Activated T-cell treated with anti-CD3 and anti-CD28 coated beads, Interleukin-2, amount 50 U/mL, for 4 hours (primary cell): Measurements from ENCODE around the gene CAPZA1. TPM values are rescaled to one million over a fixed set of nuclear protein-coding genes. Genes with fewer than 3 reads are reported as not detected.

Experiments used
- ATAC-seq, 2 donors: fragments of 200-7000 bp; cut with Tn5 transposase; one replicate each; pipeline ENCODE4 v1.10.0; 2021
- DNase-seq: peaks from one replicate; pipeline ENCODE4 v3.0.0-alpha.2; 2020
- H3K27me3 Mint-ChIP-seq: one replicate; pipeline ENCODE4 v1.8.0; 2021; ENCODE audit warnings: low read depth, mixed read lengths
- H3K36me3 Mint-ChIP-seq: one replicate; pipeline ENCODE4 v1.8.0; 2022; ENCODE audit warnings: mixed read lengths; ENCODE audit not compliant: insufficient read depth
- H3K4me1 Mint-ChIP-seq: one replicate; pipeline ENCODE4 v1.8.0; 2021; ENCODE audit warnings: low read depth, mixed read lengths
- H3K4me3 Mint-ChIP-seq: one replicate; pipeline ENCODE4 v1.8.0; 2021; ENCODE audit warnings: mild to moderate bottlenecking, moderate library complexity, mixed read lengths
- H3K9me3 Mint-ChIP-seq: one replicate; pipeline ENCODE4 v1.8.0; 2021; ENCODE audit warnings: mixed read lengths
- total RNA-seq, 3 donors: library from RNA; stranded (reverse); gene quantifications; one replicate each; pipeline ENCODE4 v1.2.1, GENCODE V29; 2021

The CAPZA1 gene
- total RNA-seq, 3 donors from 2014 or later: 247 to 263 (median 259) TPM

GRCh38 chr1:112677501-112677900 is 57.9 kb downstream of the CAPZA1 start:
- peaks cover 10% of the 10 kb centered on the region for H3K36me3 Mint-ChIP-seq

GRCh38 chr1:112678605-112679004 is 59.0 kb downstream of the CAPZA1 start:
- H3K27me3 Mint-ChIP-seq: no peaks in the 10 kb centered on the region
- no peak overlapping the region for H3K4me3 Mint-ChIP-seq
- H3K9me3 Mint-ChIP-seq: no peaks in the 10 kb centered on the region
- ATAC-seq (no peak), DNase-seq (no peak)
- H3K36me3 Mint-ChIP-seq: peaks cover 7% of the 10 kb centered on the region
- H3K4me1 Mint-ChIP-seq: peaks cover 42% of the 10 kb centered on the region

More at GRCh38 chr1:112677501-112677900, 57.9 kb downstream of the CAPZA1 start:
- DNase-seq: no peak
- H3K9me3 Mint-ChIP-seq: no peaks in the 10 kb centered on the region
- H3K4me3 Mint-ChIP-seq: no peak overlapping the region
- no peak for ATAC-seq
- H3K27me3 Mint-ChIP-seq: no peaks in the 10 kb centered on the region
- H3K4me1 Mint-ChIP-seq: peaks cover 47% of the 10 kb centered on the region

- peaks cover 21% of the 10 kb centered on the region for H3K36me3 Mint-ChIP-seq
- no peak overlapping the region for H3K4me3 Mint-ChIP-seq
- no peaks in the 10 kb centered on the region for H3K27me3 Mint-ChIP-seq
- peaks cover 6% of the 10 kb centered on the region for H3K4me1 Mint-ChIP-seq
- ATAC-seq (no peak), DNase-seq (no peak)
- no peaks in the 10 kb centered on the region for H3K9me3 Mint-ChIP-seq
Measured at GRCh38 chr1:112685913-112686312, 66.3 kb downstream of the CAPZA1 start.

GRCh38 chr1:112686417-112686816 is 66.8 kb downstream of the CAPZA1 start:
- ATAC-seq (no peak), DNase-seq (no peak)
- no peak overlapping the region for H3K4me3 Mint-ChIP-seq
- H3K27me3 Mint-ChIP-seq: no peaks in the 10 kb centered on the region
- peaks cover 22% of the 10 kb centered on the region for H3K36me3 Mint-ChIP-seq
- no peaks in the 10 kb centered on the region for H3K9me3 Mint-ChIP-seq
- H3K4me1 Mint-ChIP-seq: peaks cover 6% of the 10 kb centered on the region

GRCh38 chr1:112686835-112687234 is 67.2 kb downstream of the CAPZA1 start:
- no peaks in the 10 kb centered on the region for H3K9me3 Mint-ChIP-seq
- peaks cover 26% of the 10 kb centered on the region for H3K36me3 Mint-ChIP-seq
- no peak for DNase-seq
- H3K4me1 Mint-ChIP-seq: peaks cover 6% of the 10 kb centered on the region
- no peak overlapping the region for H3K4me3 Mint-ChIP-seq
- H3K27me3 Mint-ChIP-seq: no peaks in the 10 kb centered on the region
- ATAC-seq: no peak

- H3K4me1 Mint-ChIP-seq: peaks cover 6% of the 10 kb centered on the region
- H3K4me3 Mint-ChIP-seq: no peak overlapping the region
- no peak for DNase-seq
- H3K9me3 Mint-ChIP-seq: no peaks in the 10 kb centered on the region
- H3K36me3 Mint-ChIP-seq: peaks cover 30% of the 10 kb centered on the region
- no peaks in the 10 kb centered on the region for H3K27me3 Mint-ChIP-seq
- ATAC-seq: no peak
Measured at GRCh38 chr1:112687361-112687760, 67.7 kb downstream of the CAPZA1 start.

GRCh38 chr1:112687785-112688496 is 68.3 kb downstream of the CAPZA1 start:
- H3K9me3 Mint-ChIP-seq: no peaks in the 10 kb centered on the region
- no peak for ATAC-seq
- no peak for DNase-seq
- H3K4me1 Mint-ChIP-seq: peaks cover 6% of the 10 kb centered on the region
- peaks cover 31% of the 10 kb centered on the region for H3K36me3 Mint-ChIP-seq
- no peak overlapping the region for H3K4me3 Mint-ChIP-seq
- H3K27me3 Mint-ChIP-seq: no peaks in the 10 kb centered on the region

- no peak for DNase-seq
- H3K4me3 Mint-ChIP-seq: no peak overlapping the region
- H3K36me3 Mint-ChIP-seq: peaks cover 32% of the 10 kb centered on the region
- peaks cover 6% of the 10 kb centered on the region for H3K4me1 Mint-ChIP-seq
- H3K9me3 Mint-ChIP-seq: no peaks in the 10 kb centered on the region
- no peak for ATAC-seq
- no peaks in the 10 kb centered on the region for H3K27me3 Mint-ChIP-seq
Measured at GRCh38 chr1:112688781-112689193, 69.2 kb downstream of the CAPZA1 start.

GRCh38 chr1:112689196-112689841 is 69.7 kb downstream of the CAPZA1 start:
- no peak overlapping the region for H3K4me3 Mint-ChIP-seq
- ATAC-seq (no peak), DNase-seq (no peak)
- peaks cover 6% of the 10 kb centered on the region for H3K4me1 Mint-ChIP-seq
- no peaks in the 10 kb centered on the region for H3K27me3 Mint-ChIP-seq
- no peaks in the 10 kb centered on the region for H3K9me3 Mint-ChIP-seq
- peaks cover 32% of the 10 kb centered on the region for H3K36me3 Mint-ChIP-seq

- Mint-ChIP-seq H3K36me3 (peaks cover 32% of the 10 kb centered on the region), H3K27me3 (no peaks in the 10 kb centered on the region), H3K9me3 (no peaks in the 10 kb centered on the region), H3K4me1 (peaks cover 6% of the 10 kb centered on the region), H3K4me3 (no peak overlapping the region)
- ATAC-seq (no peak), DNase-seq (no peak)
Measured at GRCh38 chr1:112689842-112690237, 70.2 kb downstream of the CAPZA1 start.

- Mint-ChIP-seq H3K9me3 (no peaks in the 10 kb centered on the region), H3K36me3 (peaks cover 36% of the 10 kb centered on the region), H3K27me3 (no peaks in the 10 kb centered on the region), H3K4me3 (no peak overlapping the region), H3K4me1 (no peaks in the 10 kb centered on the region)
- no peak for DNase-seq
- ATAC-seq: no peak
Measured at GRCh38 chr1:112692681-112693080, 73.0 kb downstream of the CAPZA1 start.

- Mint-ChIP-seq H3K27me3 (no peaks in the 10 kb centered on the region), H3K9me3 (no peaks in the 10 kb centered on the region), H3K4me1 (no peaks in the 10 kb centered on the region), H3K36me3 (peaks cover 35% of the 10 kb centered on the region), H3K4me3 (no peak overlapping the region)
- no peak for ATAC-seq
- DNase-seq: no peak
Measured at GRCh38 chr1:112693821-112694220, 74.2 kb downstream of the CAPZA1 start.

GRCh38 chr1:112694363-112694929 is 74.8 kb downstream of the CAPZA1 start:
- peaks cover 33% of the 10 kb centered on the region for H3K36me3 Mint-ChIP-seq
- H3K27me3 Mint-ChIP-seq: no peaks in the 10 kb centered on the region
- no peaks in the 10 kb centered on the region for H3K9me3 Mint-ChIP-seq
- DNase-seq (no peak), ATAC-seq (no peak)
- peaks cover 3% of the 10 kb centered on the region for H3K4me1 Mint-ChIP-seq
- no peak overlapping the region for H3K4me3 Mint-ChIP-seq

GRCh38 chr1:112695276-112695675 is 75.6 kb downstream of the CAPZA1 start:
- H3K36me3 Mint-ChIP-seq: peaks cover 27% of the 10 kb centered on the region

More at GRCh38 chr1:112695276-112695675, 75.6 kb downstream of the CAPZA1 start:
- Mint-ChIP-seq H3K4me1 (peaks cover 11% of the 10 kb centered on the region), H3K27me3 (no peaks in the 10 kb centered on the region), H3K9me3 (no peaks in the 10 kb centered on the region), H3K4me3 (no peak overlapping the region)
- ATAC-seq: no peak
- DNase-seq: no peak
